Tibial artery (tissue), 4 donors: ENCODE measurements around the gene MAN2A2.
"Not testable (repeated sequence)": the region's sequence is repeated elsewhere in the genome, so short reads cannot be mapped to it uniquely, and the experiment has no call there.

Experiments
- DNase-seq, 2 donors: peaks; one replicate each; pipeline ENCODE4 v3.0.0-alpha.2; 2019
- H3K27ac ChIP-seq, 2 donors: fragments of 200-600 bp; sonication (generic) in 1 of 2; 1 replicate in 1 of 2; 2 replicates in 1 of 2; pipeline ENCODE4 v1.5.1; 2018 to 2019; ENCODE audit warnings: mild to moderate bottlenecking in 1 of 2
- H3K27me3 ChIP-seq, 2 donors: fragments of 200-600 bp; sonication (generic) in 1 of 2; one replicate each; pipeline versions ENCODE4 v1.5.1 to v1.6.0; 2016 to 2019
- H3K36me3 ChIP-seq, 3 donors: fragments of 200-600 bp; sonication (generic) in 2 of 3; one replicate each; pipeline ENCODE4 v1.5.1; 2016 to 2019; ENCODE audit warnings: mild to moderate bottlenecking in 2 of 3
- H3K4me1 ChIP-seq, 4 donors: fragments of 200-600 bp; sonication (generic) in 2 of 4; 1 replicate in 3 of 4; 2 replicates in 1 of 4; pipeline ENCODE4 v1.5.1; 2016 to 2019
- H3K4me3 ChIP-seq, 2 donors: fragments of 200-600 bp; sonication (generic) in 1 of 2; 1 replicate in 1 of 2; 2 replicates in 1 of 2; pipeline ENCODE4 v1.5.1; 2018 to 2019; ENCODE audit warnings: mild to moderate bottlenecking in 2 of 2
- H3K9me3 ChIP-seq, 3 donors: fragments of 200-600 bp; sonication (generic) in 1 of 3; one replicate each; pipeline ENCODE4 v1.5.1; 2016 to 2019
- CTCF ChIP-seq, 2 experiments: fragments of 200-600 bp in 1 of 2; fragments of 450-650 bp in 1 of 2; IDR thresholded peaks; one replicate each; pipeline ENCODE4 v1.5.1; 2017 to 2019; ENCODE audit warnings: antibody characterized with exemption in 2 of 2, mild to moderate bottlenecking in 1 of 2, moderate library complexity in 1 of 2
- intact Hi-C: fragments of 100-400 bp; cut with DNase I; formaldehyde crosslinking; loops from one replicate; pipeline ENCODE4 v1.15.0; 2023; ENCODE audit warnings: low total_unique reads

The MAN2A2 gene

GRCh38 chr15:90895571-90896117 is 7.5 kb upstream of the MAN2A2 start:
- Histone ChIP-seq H3K9me3 (no peaks in the 10 kb centered on the region), H3K36me3 (peaks cover 42 to 54% (median 48%) of the 10 kb centered on the region in 3 donors), H3K4me1 (no peaks in the 10 kb centered on the region), H3K27ac (no peak overlapping the region), H3K4me3 (no peak overlapping the region), H3K27me3 (no peaks in the 10 kb centered on the region)
- intact Hi-C loops = no loop called here
- no peak for TF ChIP-seq CTCF (IDR thresholded peaks at IDR 0.05)
- no peak for DNase-seq

- H3K4me1 ChIP-seq, H3K4me3 ChIP-seq, H3K27ac ChIP-seq, DNase-seq, intact Hi-C loops, H3K9me3 ChIP-seq, H3K27me3 ChIP-seq: not testable (repeated sequence)
- H3K36me3 ChIP-seq = peaks cover 27 to 39% (median 33%) of the 10 kb centered on the region in 3 donors
Measured at GRCh38 chr15:90897131-90897655, 5.9 kb upstream of the MAN2A2 start.

GRCh38 chr15:90901175-90902039 is 1.7 kb upstream of the MAN2A2 start:
- no peaks in the 10 kb centered on the region for H3K9me3 ChIP-seq
- peak overlapping the region; percentile 80 to 94 for H3K27ac ChIP-seq
- peaks cover 15 to 19% (median 15%) of the 10 kb centered on the region in 3 donors for H3K36me3 ChIP-seq
- no peaks in the 10 kb centered on the region for H3K27me3 ChIP-seq
- DNase-seq = no peak
- H3K4me3 ChIP-seq = peak overlapping the region in 1 of 2 donors; percentile 90
- H3K4me1 ChIP-seq = peaks cover 0 to 19% (median 12%) of the 10 kb centered on the region in 4 donors
- TF ChIP-seq CTCF (IDR thresholded peaks at IDR 0.05) = no peak
- intact Hi-C loops = loop anchor here (2.0 kb wide), 1 partner anchor 29 kb away; no protein-coding TSS in a partner anchor

- Histone ChIP-seq H3K4me1 (peaks cover 0 to 22% (median 12%) of the 10 kb centered on the region in 4 donors), H3K27ac (peak overlapping the region; percentile 91 to 94), H3K27me3 (no peaks in the 10 kb centered on the region), H3K4me3 (peak overlapping the region; percentile 65 to 90), H3K36me3 (peaks cover 23 to 28% (median 23%) of the 10 kb centered on the region in 3 donors), H3K9me3 (no peaks in the 10 kb centered on the region)
- peak; percentile 64 to 79 for TF ChIP-seq CTCF (IDR thresholded peaks at IDR 0.05)
- intact Hi-C loops = loop anchor here (2.0 kb wide), 1 partner anchor 29 kb away; no protein-coding TSS in a partner anchor
- DNase-seq = peak; percentile 63 to 87
Measured at GRCh38 chr15:90902040-90902839, 862 bp upstream of the MAN2A2 start.

- no peak for TF ChIP-seq CTCF (IDR thresholded peaks at IDR 0.05)
- Histone ChIP-seq H3K27ac (peak overlapping the region; percentile 91 to 94), H3K9me3 (no peaks in the 10 kb centered on the region), H3K36me3 (peaks cover 37 to 41% (median 37%) of the 10 kb centered on the region in 3 donors), H3K4me3 (peak overlapping the region; percentile 65 to 90), H3K27me3 (no peaks in the 10 kb centered on the region), H3K4me1 (peaks cover 0 to 22% (median 12%) of the 10 kb centered on the region in 4 donors)
- no peak for DNase-seq
- intact Hi-C loops = loop anchor here (2.0 kb wide), 1 partner anchor 27 kb away; no protein-coding TSS in a partner anchor
Measured at GRCh38 chr15:90903733-90904536, 833 bp downstream of the MAN2A2 start.
